ENCODE data around the gene CAMK2D. TPM values are rescaled to one million over a fixed set of nuclear protein-coding genes. Genes with fewer than 3 reads are reported as not detected.
A peak's percentile ranks its signal among the peaks of the same experiment; 100 is the strongest.

The CAMK2D gene
- total RNA-seq, 2 donors from 2014 or later: 132 to 187 TPM

DNA sequence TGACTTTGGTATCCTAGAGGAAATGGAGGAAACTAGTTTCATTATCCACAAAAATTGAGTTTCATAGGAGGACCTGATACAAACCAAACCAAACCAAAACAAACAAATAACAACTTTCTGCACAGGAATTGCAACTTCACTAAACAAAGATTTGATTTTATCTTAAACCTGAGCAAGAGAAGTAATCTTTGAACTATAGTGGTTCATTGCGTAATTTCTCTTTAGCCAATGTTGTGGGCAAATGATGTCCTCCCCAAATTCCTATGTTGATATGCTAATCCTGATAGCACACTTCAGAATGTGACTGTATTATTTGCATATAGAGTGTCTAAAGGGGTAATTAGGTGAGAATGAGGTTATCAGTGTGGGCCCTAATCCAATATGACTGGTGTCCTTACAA, 102.4 kb downstream of the CAMK2D start:
- no peak for DNase-seq (ENCODE audit: low spot score)
- Histone ChIP-seq H3K4me3 (no peak overlapping the region), H3K27me3 (no peaks in the 10 kb centered on the region), H3K9me3 (no peaks in the 10 kb centered on the region), H3K27ac (peak overlapping the region in 1 of 2 donors; percentile 40), H3K36me3 (no peaks in the 10 kb centered on the region), H3K4me1 (peaks cover 0 to 22% of the 10 kb centered on the region in 2 donors)
- TF ChIP-seq, protein P1, sequence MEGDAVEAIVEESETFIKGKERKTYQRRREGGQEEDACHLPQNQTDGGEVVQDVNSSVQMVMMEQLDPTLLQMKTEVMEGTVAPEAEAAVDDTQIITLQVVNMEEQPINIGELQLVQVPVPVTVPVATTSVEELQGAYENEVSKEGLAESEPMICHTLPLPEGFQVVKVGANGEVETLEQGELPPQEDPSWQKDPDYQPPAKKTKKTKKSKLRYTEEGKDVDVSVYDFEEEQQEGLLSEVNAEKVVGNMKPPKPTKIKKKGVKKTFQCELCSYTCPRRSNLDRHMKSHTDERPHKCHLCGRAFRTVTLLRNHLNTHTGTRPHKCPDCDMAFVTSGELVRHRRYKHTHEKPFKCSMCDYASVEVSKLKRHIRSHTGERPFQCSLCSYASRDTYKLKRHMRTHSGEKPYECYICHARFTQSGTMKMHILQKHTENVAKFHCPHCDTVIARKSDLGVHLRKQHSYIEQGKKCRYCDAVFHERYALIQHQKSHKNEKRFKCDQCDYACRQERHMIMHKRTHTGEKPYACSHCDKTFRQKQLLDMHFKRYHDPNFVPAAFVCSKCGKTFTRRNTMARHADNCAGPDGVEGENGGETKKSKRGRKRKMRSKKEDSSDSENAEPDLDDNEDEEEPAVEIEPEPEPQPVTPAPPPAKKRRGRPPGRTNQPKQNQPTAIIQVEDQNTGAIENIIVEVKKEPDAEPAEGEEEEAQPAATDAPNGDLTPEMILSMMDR (IDR thresholded peaks at IDR 0.05): no peak

DNA sequence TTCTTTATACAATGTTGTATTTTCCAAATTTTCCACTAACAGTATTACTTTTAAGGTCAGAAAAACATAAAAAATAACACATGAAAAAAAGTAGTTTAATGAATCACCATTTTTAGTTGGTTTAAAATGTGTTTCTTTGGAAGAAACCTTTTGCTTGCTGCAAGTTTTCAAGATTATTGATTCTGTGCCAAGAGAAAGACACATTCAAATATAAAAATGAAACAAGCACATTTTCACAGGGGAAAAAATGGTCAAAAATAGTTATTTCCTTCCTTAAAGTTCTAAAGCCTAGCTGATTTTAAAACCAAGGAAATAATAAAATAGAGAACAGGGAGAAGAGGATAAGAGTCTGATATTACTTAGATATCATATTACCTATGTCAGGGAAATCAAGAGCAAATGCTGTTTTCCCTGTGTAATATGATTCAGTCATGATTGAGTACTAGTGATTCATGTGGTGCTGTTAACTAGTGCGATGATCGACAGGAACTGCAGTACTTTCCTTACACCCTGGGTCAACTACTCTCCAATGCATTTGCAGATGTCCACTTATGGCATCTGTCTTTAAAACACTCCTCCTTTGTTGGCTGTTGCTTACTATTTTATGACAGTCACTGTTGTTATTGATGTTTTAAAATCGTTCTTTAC, 103.8 kb downstream of the CAMK2D start:
- Histone ChIP-seq H3K4me3 (no peak overlapping the region), H3K9me3 (no peaks in the 10 kb centered on the region), H3K4me1 (peaks cover 0 to 22% of the 10 kb centered on the region in 2 donors), H3K27me3 (no peaks in the 10 kb centered on the region), H3K36me3 (no peaks in the 10 kb centered on the region), H3K27ac (peak overlapping the region in 1 of 2 donors; percentile 40)
- no peak for DNase-seq (ENCODE audit: low spot score)
- TF ChIP-seq, protein P1 (IDR thresholded peaks at IDR 0.05): no peak

DNA sequence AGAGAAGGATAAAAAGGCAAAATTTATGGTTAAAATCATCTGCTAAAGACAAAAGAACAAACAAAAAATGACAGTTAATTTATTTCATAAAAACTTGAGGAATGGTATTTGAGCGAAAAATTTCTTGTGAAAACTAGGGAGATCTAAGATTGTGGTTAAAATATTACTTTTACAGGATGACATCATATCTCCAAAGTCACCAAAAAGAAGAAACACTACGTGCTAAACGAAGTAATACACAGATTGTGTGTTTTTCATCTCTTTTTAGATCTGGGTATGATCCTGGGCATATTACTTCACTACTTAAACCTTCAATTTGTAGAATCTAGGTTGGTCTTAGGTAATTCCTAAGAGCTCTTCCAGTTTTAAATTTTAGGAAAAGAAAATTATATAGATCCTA, 107.7 kb downstream of the CAMK2D start:
- no peaks in the 10 kb centered on the region for H3K36me3 ChIP-seq
- peaks cover 0 to 22% of the 10 kb centered on the region in 2 donors for H3K4me1 ChIP-seq
- TF ChIP-seq, protein P1 (IDR thresholded peaks at IDR 0.05): no peak
- no peak overlapping the region for H3K27ac ChIP-seq
- DNase-seq (ENCODE audit: low spot score): no peak
- H3K4me3 ChIP-seq: no peak overlapping the region
- H3K9me3 ChIP-seq: no peaks in the 10 kb centered on the region
- H3K27me3 ChIP-seq: no peaks in the 10 kb centered on the region

DNA sequence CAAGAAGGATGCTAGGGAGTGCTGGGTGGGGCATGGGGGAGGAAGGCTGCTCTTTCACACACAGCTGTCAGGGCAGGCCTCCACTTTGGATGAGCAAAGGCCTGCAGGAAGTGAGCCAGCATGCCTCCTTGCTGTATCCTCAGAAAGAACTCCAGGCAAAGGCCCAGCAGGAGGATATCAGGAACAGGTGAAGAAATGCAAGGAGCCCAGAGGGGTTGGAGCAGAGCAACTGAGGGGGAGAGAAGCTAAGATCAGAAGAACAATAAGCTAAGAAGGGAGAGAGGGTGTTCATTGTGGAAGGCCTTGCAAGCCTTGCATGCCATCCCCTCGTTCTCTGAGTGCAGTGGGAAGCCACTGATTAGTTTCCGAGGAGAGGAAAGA, 115.1 kb downstream of the CAMK2D start:
- Histone ChIP-seq H3K9me3 (no peaks in the 10 kb centered on the region), H3K27ac (peak overlapping the region in 1 of 2 donors; percentile 69), H3K36me3 (no peaks in the 10 kb centered on the region), H3K4me1 (peaks cover 0 to 51% of the 10 kb centered on the region in 2 donors), H3K4me3 (no peak overlapping the region), H3K27me3 (no peaks in the 10 kb centered on the region)
- no peak for DNase-seq (ENCODE audit: low spot score)
- TF ChIP-seq, protein P1 (IDR thresholded peaks at IDR 0.05): no peak

DNA sequence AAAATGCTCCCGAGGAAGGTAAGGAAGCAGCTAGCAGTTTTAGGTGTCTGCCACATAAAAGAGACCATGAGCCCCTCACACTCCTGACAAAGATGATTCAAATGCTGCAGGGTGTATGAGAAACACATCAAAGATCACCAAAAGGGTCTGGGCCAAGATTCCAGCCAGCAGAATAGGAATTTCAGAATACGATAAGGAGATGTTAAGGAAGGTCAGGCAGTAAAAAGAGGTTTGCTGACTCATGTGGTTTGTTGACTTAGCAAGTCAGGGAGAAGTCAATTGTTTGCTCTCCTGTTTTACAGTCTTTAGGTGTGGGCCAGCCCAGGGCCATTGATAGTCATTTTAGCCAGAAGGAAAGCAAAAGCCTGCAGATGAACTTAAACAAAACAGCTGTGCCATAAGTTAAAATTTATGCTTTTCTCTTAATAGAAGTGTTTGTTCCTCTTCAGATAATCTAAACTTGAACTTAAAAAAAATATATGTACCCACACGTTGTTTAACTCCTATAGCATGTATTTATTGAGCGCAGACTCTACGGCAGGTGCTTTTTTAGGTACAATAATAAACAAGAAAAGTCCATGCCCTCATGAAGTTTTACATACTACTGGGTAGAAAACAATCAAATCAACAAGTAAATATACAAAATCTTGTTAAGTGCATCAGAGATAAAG, 115.6 kb downstream of the CAMK2D start:
- Histone ChIP-seq H3K27ac (peak overlapping the region; percentile 23 to 69), H3K9me3 (no peaks in the 10 kb centered on the region), H3K27me3 (no peaks in the 10 kb centered on the region), H3K4me3 (no peak overlapping the region), H3K36me3 (no peaks in the 10 kb centered on the region), H3K4me1 (peaks cover 0 to 51% of the 10 kb centered on the region in 2 donors)
- no peak for DNase-seq (ENCODE audit: low spot score)
- TF ChIP-seq, protein P1 (IDR thresholded peaks at IDR 0.05): no peak
